ENCODE results near the gene LMO4.

LMO4 gene

GRCh38 chr1:87329051-87329525, 408 bp downstream of the LMO4 start:
- DNase-seq = peak; percentile 60

- peak; percentile 32 for DNase-seq
Observed at GRCh38 chr1:87329526-87330056, 911 bp downstream of the LMO4 start.

- DNase-seq = peak; percentile 31
Observed at GRCh38 chr1:87330057-87330884, 1.6 kb downstream of the LMO4 start.

GRCh38 chr1:87330885-87331364, 2.2 kb downstream of the LMO4 start:
- DNase-seq = peak; percentile 3

DNA sequence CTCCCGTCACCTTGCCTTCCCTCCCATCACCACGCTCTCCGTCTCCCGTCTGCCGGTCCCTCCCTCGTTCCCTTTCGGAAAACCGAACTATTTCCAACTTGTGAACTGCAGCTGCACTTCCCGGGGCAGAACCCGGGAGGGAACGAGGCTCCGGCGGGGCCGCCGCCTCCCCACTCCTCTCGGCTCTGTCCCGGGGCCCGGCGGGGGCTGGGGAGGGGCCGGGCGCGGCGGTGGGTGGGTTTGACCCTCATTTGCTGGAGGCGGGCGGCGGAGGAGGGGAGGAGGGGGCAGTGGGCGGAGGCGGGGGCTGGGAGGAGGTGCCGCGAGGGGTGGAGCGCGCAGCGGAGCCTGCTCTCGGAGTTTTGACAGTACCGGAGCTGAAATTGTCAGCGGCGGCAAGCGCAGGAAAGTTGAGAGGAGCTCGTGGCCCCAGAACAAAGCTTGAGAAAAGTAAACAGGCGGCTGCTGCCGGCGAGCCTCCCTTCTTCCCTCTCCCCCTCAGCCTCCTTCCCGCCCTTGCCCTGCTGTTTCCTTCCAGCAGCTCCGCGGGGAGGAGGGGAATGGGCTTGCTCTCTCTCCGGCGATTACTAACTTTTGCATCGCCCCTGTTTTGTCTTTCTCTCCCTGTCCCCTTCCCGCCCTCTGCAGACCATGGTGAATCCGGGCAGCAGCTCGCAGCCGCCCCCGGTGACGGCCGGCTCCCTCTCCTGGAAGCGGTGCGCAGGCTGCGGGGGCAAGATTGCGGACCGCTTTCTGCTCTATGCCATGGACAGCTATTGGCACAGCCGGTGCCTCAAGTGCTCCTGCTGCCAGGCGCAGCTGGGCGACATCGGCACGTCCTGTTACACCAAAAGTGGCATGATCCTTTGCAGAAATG, 2.9 kb downstream of the LMO4 start:
- peak; percentile 81 for DNase-seq

DNA sequence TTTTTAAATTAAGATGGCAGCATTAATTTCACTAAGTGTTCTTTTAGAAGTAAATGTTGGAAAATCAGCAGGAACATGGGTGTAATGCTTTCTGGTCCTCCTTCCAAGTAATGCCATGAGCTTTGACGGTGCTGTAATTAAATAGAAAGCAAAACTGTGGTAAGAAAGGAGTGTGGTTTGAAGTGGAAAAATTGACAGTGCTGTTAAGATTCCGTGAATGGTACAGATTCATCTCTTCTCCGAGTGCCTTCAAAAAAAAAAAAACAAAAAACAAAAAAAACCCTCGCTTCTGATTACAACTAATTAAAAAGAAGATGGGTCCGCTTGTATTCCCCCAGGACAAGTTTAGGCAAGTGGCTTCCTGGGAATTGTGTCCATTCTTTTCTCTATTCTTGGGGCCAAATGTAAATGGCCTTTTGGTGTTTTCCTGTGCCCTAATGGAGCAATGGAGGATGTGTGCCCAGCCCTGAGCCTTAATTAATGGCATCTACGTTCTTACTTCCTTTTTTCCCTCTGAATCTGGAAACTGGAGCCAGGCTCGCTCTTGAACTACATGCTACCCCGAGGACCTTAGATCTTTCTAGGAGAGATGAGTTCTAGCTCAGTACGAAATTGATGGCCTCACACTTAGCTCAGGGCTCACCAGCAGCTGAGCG, 5.1 kb downstream of the LMO4 start:
- peak; percentile 72 for DNase-seq

GRCh38 chr1:87334351-87335174, 5.9 kb downstream of the LMO4 start:
- peak; percentile 3 for DNase-seq

DNA sequence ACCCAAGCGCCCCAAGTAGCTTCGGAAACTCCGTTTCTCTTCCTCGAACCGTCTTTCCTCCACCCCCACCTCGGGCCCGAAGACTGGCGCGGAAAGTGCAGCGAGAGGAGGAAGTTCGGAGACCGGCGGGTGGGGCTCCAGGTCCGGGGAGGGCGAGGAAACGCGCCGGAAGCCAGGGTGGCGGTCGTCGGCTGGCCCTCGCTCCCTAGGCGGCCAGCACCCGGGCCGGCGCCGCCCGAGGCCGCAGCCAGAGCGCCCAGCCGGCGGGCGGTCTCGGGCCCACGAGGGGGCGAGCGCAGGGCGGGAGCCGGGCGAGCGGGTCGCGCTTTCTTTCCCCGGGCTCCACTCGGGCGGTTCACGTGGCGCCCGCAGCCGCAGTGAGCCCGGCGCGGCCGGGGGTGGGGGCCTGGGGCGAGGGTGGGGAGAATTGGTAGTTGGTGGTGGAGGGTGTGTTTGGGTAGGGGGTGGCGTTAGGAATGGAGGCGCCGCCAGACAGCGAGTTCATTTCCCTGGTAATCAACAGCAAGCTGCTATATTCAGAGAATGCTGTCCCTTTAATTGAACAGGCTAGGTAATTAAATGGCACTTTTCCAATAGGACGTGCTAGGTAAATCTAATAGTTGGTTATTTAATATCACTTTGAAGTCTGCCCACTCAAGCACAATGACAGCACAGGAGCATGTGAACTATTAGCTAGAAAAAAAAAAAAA, 6.7 kb downstream of the LMO4 start:
- DNase-seq = peak; percentile 78

- DNase-seq = no peak
Observed at GRCh38 chr1:87336623-87337067, 8.0 kb downstream of the LMO4 start.

DNA sequence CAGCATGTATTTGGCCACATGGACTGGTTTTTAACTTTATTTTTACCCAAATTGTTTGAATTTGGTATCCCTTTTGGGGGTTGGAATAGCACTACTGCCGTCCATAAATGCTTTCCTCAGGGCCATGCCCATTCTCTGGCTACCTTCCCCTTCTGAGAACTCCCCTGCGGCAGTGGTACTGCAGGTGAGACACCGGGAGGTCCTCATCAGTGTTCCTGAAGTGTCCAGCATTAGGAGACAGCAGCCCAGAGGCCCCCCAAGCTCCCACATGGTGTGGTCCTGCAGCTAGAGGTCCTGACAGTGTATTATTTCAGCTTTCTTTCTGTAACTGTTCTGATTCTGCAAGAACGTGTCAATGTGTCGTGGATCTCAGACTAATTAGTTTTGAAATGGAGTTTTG, 8.9 kb downstream of the LMO4 start:
- no peak for DNase-seq

GRCh38 chr1:87338566-87338965, 9.9 kb downstream of the LMO4 start:
- DNase-seq = no peak

DNA sequence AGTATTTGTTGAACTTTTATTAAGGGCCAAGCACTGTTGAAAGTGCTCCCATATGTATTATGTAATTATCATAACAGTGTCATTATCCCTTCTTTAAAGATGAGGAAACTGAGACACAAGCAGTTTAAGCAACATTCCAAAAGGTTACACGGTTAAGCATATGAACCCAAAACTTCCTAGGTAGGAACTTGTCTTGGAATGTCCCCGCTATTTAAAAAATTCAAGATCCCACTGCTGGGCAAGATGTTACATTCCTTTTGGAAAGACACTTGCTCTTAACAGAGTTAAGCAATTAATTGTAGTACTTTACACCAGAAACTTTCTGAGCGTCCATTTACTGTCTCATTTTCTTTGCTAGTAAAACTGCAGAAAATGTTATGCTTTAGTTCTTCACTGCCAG, 15.6 kb downstream of the LMO4 start:
- no peak for DNase-seq

DNA sequence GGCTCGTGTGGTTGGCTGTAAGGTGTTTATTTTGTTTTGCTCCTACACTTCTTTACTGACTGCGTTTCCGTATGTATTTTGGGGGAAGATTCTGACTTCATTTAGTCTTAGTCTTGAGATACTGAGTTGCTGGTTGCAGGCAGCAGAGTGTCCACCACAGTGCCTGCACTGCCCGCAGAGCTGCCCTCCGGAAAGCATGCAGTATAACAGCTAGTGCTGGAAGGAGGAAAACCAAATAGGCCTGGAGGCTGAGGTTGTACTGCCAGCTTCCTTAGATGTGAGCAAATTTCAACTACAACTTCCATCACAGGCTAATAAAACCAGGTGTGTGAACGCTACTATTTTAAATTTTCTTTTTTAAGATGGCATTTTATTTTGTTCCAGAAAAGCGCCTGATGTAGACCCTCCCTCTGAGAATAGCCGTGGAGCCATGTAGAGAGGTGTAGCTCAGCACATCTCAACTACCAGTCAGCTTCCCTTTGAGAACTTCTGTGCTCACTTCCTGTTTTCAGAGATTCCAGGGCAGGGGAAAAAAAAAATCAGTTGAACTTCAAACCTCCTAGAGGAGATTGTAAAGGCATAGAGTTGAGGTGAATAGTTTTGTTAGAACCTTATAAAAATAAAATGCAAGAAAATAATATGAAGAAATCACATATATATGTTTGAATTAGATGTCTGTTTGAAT, 17.6 kb downstream of the LMO4 start:
- no peak for DNase-seq

- DNase-seq = no peak
Observed at GRCh38 chr1:87348341-87349019, 19.8 kb downstream of the LMO4 start.

- DNase-seq = no peak
Observed at GRCh38 chr1:87349036-87349435, 20.4 kb downstream of the LMO4 start.

- no peak for DNase-seq
Observed at GRCh38 chr1:87355894-87356293, 27.2 kb downstream of the LMO4 start.

DNA sequence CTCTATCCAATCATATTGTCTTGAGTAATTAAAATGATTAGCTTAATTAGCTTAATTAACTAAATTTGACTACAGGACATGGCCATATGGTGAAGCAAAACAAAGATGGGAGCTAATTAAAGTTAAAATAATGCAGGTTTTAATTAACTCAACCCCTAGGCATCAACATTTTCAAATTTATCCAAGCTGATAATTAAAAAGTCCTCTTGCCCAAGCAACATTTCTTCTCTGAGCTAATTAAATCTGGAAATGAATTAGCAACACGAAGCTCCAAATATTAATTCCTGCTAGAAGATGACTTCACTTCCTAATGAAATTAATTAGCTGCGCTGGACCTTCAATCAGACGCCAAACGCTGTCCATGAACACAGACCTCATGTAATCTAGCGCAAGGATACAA, 27.9 kb downstream of the LMO4 start:
- DNase-seq = no peak

DNA sequence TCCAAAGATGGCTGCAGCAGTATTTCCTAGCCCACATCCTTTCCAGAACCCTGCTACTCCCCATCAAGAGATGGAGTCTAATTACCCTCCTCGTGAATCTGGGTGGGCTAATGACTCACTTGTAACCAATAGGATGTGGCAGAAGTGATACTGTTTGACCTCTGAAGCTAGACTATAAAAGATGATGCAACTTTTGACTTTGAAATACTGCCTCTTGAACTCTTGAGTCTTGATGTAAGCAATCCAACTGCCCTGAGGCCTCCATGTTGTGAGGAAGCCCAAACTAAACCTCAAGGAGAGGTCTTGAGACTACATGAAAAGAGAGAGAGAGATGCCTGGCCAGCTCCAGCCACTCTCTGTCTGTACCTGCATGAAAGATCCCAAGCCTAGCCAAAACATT, 29.5 kb downstream of the LMO4 start:
- DNase-seq = no peak

- DNase-seq = no peak
Observed at GRCh38 chr1:87359586-87359985, 30.9 kb downstream of the LMO4 start.
